HepG2 (cell line): ENCODE results near the gene IFI30. TPM values are rescaled to one million over a fixed set of nuclear protein-coding genes. Genes with fewer than 3 reads are reported as not detected.
A peak's percentile ranks its signal among the peaks of the same experiment; 100 is the strongest.

Source experiments
- ELF4 ChIP-seq: sonication (generic); formaldehyde crosslinking; IDR thresholded peaks from 2 replicates; pipeline ENCODE4 v1.5.0; 2020; ENCODE audit warnings: missing genetic modification reagents, mild to moderate bottlenecking, moderate library complexity, borderline replicate concordance
- FIP1L1 ChIP-seq: fragments of 200-400 bp; formaldehyde crosslinking; IDR thresholded peaks from 2 replicates; pipeline ENCODE4 v1.6.1; 2018; ENCODE audit warnings: low read depth, mild to moderate bottlenecking, low read length, moderate library complexity, borderline replicate concordance; ENCODE audit not compliant: insufficient read depth
- HDAC1 ChIP-seq: sonication (generic); formaldehyde crosslinking; IDR thresholded peaks from 2 replicates; pipeline ENCODE4 v1.5.1; 2020; ENCODE audit warnings: mild to moderate bottlenecking, missing genetic modification reagents
- HMG20B ChIP-seq: conservative IDR thresholded peaks from 2 replicates; pipeline ENCODE4 v1.6.1; 2016; ENCODE audit warnings: missing genetic modification reagents, missing compliant biosample characterization
- PHF8 ChIP-seq: sonication (generic); formaldehyde crosslinking; IDR thresholded peaks from 2 replicates; pipeline ENCODE4 v1.5.0; 2020; ENCODE audit warnings: missing genetic modification reagents
- RARG ChIP-seq: sonication (generic); formaldehyde crosslinking; IDR thresholded peaks from 2 replicates; pipeline ENCODE4 v1.4.0; 2020; ENCODE audit warnings: low read depth, mild to moderate bottlenecking, missing genetic modification reagents
- SNAPC2 ChIP-seq: sonication (generic); formaldehyde crosslinking; IDR thresholded peaks from 2 replicates; pipeline ENCODE4 v1.8.1; 2022; ENCODE audit warnings: mild to moderate bottlenecking, missing genetic modification reagents
- ZNF280B ChIP-seq: sonication (generic); formaldehyde crosslinking; IDR thresholded peaks from 2 replicates; pipeline ENCODE4 v1.5.0; 2020; ENCODE audit warnings: missing genetic modification reagents, mild to moderate bottlenecking, borderline replicate concordance
- polyA plus RNA-seq, 8 experiments: library from polyadenylated mRNA; depleted of rRNA in 3 of 8; stranded (reverse) in 7 of 8; unstranded in 1 of 8; fragments of >200 nt; fragmentation: Illumina TruSeq in 4 of 8; extraction: Trizol in 4 of 8; gene quantifications; 2 replicates each; pipeline versions ENCODE4 v1.2.1 to v1.2.3, GENCODE V29; 2011 to 2016; ENCODE audit warnings: low read depth in 4 of 8, missing spikeins in 1 of 8, mixed read lengths in 1 of 8; ENCODE audit not compliant: insufficient read depth in 1 of 8
- total RNA-seq, 5 experiments: library from RNA; depleted of rRNA; stranded (reverse); fragments of >200 nt; fragmentation: Illumina TruSeq; extraction: Trizol; gene quantifications; 2 replicates each; pipeline ENCODE4 v1.2.3, GENCODE V29; 2016; ENCODE audit warnings: low read depth in 1 of 5
- TF ChIP-seq, protein P1 (sequence below): sonication (generic); formaldehyde crosslinking; IDR thresholded peaks from 2 replicates; pipeline ENCODE4 v1.5.1; 2020; ENCODE audit warnings: missing genetic modification reagents, mild to moderate bottlenecking, borderline replicate concordance
- TF ChIP-seq, protein P2 (sequence below): IDR thresholded peaks from 2 replicates; pipeline ENCODE4 v1.6.1; 2016; ENCODE audit warnings: mild to moderate bottlenecking
- TF ChIP-seq, protein P3 (sequence below): sonication (generic); formaldehyde crosslinking; IDR thresholded peaks from 2 replicates; pipeline ENCODE4 v1.4.0; 2020; ENCODE audit warnings: missing genetic modification reagents, mild to moderate bottlenecking, borderline replicate concordance
- TF ChIP-seq, protein P4 (sequence below): sonication (generic); formaldehyde crosslinking; IDR thresholded peaks from one replicate; pipeline ENCODE4 v1.5.1; 2020; ENCODE audit warnings: mild to moderate bottlenecking, missing genetic modification reagents; ENCODE audit errors: not compliant biosample characterization

IFI30 gene
- total and polyA plus RNA-seq, 2 of the 13 experiments (the other 11 are each of a cell fraction or from before 2014, with no cell fraction given) = 25.0 to 79.4 TPM

- TF ChIP-seq, protein P1, sequence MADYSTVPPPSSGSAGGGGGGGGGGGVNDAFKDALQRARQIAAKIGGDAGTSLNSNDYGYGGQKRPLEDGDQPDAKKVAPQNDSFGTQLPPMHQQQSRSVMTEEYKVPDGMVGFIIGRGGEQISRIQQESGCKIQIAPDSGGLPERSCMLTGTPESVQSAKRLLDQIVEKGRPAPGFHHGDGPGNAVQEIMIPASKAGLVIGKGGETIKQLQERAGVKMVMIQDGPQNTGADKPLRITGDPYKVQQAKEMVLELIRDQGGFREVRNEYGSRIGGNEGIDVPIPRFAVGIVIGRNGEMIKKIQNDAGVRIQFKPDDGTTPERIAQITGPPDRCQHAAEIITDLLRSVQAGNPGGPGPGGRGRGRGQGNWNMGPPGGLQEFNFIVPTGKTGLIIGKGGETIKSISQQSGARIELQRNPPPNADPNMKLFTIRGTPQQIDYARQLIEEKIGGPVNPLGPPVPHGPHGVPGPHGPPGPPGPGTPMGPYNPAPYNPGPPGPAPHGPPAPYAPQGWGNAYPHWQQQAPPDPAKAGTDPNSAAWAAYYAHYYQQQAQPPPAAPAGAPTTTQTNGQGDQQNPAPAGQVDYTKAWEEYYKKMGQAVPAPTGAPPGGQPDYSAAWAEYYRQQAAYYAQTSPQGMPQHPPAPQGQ (CRISPR knock-in tag) = no peak
- TF ChIP-seq ZNF280B (peak; percentile 40; the same call in 1 of the 2 replicates), RARG (CRISPR knock-in tag) (0 out of 2 replicates have a peak, but pooled peaks have one; percentile 64), HMG20B (CRISPR knock-in tag) (peak; percentile 54; the same call in 1 of the 2 replicates), HDAC1 (CRISPR knock-in tag) (no peak; the same call in 1 of the 2 replicates), PHF8 (CRISPR knock-in tag) (0 out of 2 replicates have a peak, but pooled peaks have one; percentile 11), ELF4 (CRISPR knock-in tag) (peak; percentile 92; the same call in 1 of the 2 replicates), SNAPC2 (CRISPR knock-in tag) (peak; percentile 52; the same call in 1 of the 2 replicates), FIP1L1 (0 out of 2 replicates have a peak, but pooled peaks have one; percentile 63)
- TF ChIP-seq, protein P2, sequence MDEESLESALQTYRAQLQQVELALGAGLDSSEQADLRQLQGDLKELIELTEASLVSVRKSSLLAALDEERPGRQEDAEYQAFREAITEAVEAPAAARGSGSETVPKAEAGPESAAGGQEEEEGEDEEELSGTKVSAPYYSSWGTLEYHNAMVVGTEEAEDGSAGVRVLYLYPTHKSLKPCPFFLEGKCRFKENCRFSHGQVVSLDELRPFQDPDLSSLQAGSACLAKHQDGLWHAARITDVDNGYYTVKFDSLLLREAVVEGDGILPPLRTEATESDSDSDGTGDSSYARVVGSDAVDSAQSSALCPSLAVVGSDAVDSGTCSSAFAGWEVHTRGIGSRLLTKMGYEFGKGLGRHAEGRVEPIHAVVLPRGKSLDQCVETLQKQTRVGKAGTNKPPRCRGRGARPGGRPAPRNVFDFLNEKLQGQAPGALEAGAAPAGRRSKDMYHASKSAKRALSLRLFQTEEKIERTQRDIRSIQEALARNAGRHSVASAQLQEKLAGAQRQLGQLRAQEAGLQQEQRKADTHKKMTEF (CRISPR knock-in tag) = peak; percentile 55; the same call in 1 of the 2 replicates
- TF ChIP-seq, protein P3, sequence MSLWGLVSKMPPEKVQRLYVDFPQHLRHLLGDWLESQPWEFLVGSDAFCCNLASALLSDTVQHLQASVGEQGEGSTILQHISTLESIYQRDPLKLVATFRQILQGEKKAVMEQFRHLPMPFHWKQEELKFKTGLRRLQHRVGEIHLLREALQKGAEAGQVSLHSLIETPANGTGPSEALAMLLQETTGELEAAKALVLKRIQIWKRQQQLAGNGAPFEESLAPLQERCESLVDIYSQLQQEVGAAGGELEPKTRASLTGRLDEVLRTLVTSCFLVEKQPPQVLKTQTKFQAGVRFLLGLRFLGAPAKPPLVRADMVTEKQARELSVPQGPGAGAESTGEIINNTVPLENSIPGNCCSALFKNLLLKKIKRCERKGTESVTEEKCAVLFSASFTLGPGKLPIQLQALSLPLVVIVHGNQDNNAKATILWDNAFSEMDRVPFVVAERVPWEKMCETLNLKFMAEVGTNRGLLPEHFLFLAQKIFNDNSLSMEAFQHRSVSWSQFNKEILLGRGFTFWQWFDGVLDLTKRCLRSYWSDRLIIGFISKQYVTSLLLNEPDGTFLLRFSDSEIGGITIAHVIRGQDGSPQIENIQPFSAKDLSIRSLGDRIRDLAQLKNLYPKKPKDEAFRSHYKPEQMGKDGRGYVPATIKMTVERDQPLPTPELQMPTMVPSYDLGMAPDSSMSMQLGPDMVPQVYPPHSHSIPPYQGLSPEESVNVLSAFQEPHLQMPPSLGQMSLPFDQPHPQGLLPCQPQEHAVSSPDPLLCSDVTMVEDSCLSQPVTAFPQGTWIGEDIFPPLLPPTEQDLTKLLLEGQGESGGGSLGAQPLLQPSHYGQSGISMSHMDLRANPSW (CRISPR knock-in tag) = peak; percentile 78; the same call in 1 of the 2 replicates
- TF ChIP-seq, protein P4, sequence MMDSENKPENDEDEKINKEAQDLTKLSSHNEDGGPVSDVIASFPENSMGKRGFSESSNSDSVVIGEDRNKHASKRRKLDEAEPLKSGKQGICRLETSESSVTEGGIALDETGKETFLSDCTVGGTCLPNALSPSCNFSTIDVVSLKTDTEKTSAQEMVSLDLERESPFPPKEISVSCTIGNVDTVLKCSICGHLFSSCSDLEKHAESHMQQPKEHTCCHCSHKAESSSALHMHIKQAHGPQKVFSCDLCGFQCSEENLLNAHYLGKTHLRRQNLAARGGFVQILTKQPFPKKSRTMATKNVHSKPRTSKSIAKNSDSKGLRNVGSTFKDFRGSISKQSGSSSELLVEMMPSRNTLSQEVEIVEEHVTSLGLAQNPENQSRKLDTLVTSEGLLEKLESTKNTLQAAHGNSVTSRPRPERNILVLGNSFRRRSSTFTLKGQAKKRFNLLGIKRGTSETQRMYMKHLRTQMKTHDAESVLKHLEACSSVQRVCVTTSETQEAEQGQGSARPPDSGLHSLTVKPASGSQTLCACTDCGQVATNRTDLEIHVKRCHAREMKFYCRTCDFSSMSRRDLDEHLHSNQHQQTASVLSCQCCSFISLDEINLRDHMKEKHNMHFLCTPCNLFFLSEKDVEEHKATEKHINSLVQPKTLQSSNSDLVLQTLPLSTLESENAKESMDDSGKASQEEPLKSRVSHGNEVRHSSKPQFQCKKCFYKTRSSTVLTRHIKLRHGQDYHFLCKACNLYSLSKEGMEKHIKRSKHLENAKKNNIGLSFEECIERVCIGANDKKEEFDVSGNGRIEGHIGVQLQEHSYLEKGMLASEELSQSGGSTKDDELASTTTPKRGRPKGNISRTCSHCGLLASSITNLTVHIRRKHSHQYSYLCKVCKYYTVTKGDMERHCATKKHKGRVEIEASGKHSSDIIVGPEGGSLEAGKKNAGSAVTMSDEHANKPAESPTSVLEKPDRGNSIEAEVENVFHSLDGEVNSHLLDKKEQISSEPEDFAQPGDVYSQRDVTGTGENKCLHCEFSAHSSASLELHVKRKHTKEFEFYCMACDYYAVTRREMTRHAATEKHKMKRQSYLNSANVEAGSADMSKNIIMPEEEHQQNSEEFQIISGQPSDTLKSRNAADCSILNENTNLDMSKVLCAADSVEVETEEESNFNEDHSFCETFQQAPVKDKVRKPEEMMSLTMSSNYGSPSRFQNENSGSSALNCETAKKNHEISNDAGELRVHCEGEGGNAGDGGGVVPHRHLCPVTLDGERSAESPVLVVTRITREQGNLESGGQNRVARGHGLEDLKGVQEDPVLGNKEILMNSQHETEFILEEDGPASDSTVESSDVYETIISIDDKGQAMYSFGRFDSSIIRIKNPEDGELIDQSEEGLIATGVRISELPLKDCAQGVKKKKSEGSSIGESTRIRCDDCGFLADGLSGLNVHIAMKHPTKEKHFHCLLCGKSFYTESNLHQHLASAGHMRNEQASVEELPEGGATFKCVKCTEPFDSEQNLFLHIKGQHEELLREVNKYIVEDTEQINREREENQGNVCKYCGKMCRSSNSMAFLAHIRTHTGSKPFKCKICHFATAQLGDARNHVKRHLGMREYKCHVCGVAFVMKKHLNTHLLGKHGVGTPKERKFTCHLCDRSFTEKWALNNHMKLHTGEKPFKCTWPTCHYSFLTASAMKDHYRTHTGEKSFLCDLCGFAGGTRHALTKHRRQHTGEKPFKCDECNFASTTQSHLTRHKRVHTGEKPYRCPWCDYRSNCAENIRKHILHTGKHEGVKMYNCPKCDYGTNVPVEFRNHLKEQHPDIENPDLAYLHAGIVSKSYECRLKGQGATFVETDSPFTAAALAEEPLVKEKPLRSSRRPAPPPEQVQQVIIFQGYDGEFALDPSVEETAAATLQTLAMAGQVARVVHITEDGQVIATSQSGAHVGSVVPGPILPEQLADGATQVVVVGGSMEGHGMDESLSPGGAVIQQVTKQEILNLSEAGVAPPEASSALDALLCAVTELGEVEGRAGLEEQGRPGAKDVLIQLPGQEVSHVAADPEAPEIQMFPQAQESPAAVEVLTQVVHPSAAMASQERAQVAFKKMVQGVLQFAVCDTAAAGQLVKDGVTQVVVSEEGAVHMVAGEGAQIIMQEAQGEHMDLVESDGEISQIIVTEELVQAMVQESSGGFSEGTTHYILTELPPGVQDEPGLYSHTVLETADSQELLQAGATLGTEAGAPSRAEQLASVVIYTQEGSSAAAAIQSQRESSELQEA (CRISPR knock-in tag) = no peak
These were observed 21.2 kb upstream of the IFI30 start (continued) for GRCh38 chr19:18152442-18152816.
